ENCODE results near the gene ATOH7. TPM values are rescaled to one million over a fixed set of nuclear protein-coding genes. Genes with fewer than 3 reads are reported as not detected.

The ATOH7 gene
- total and polyA plus RNA-seq, 9 of the 15 experiments (the other 6 are each of a cell fraction or from before 2014, with no cell fraction given): not detected

DNA sequence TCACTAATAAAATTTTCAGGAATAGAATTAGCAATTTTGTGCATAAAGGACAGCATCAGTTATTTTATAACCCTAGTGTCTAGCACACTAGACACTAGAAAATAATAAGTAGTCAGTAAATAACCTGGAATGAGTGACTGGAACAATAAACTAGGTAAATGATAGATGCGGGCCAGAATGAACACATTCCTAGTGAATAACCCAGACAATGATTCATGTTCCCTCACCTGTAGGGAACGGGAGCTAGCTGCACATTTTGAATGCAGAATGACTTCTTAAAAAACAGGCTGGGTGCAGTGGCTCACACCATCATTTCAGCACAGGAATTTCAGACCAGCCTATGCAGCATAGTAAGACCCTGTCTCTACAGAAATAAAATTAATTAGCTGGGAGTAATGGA lies 3.2 kb upstream of the ATOH7 start:
- H3K27ac ChIP-seq (ENCODE audit: extremely low read depth, low read depth, low read length): no peak overlapping the region
- no peak overlapping the region for H2AFZ ChIP-seq (ENCODE audit: low read depth, low read length)
- FAIRE-seq (no peak), ATAC-seq (no peak), DNase-seq (ENCODE audit: extremely low read depth in 1 of 4, low spot score in 3 of 4) (no peak)
- in situ Hi-C loops (cut with MboI) (no loop called here), intact Hi-C loops (cut with micrococcal nuclease) (no loop called here)
- no peak overlapping the region for H3K4me3 ChIP-seq
- H3K9me1 ChIP-seq (ENCODE audit: control insufficient read depth, insufficient read depth, low read length): no peaks in the 10 kb centered on the region
- no TSS peak for BruUV-seq (replicated peaks)
- 13% methylated on average over 2 of the region's 2 CpGs for WGBS (ENCODE audit: insufficient coverage, low coverage, missing lambda C conversion rate)
- CTCF ChIA-PET (ENCODE audit: low intra/inter-chr PET ratio): no interaction called here
- H3K4me1 ChIP-seq (replicated peaks in 1 of 2; ENCODE audit: control insufficient read depth in 2 of 2, insufficient read depth in 2 of 2, low read length in 2 of 2): peaks cover 0 to 9% of the 10 kb centered on the region in 2 experiments; a peak in 3 of 5 replicates
- H3K4me2 ChIP-seq (ENCODE audit: insufficient read depth, low read length): no peak overlapping the region
- no peaks in the 10 kb centered on the region for H4K20me1 ChIP-seq (replicated peaks; ENCODE audit: control insufficient read depth, insufficient read depth, low read length)
- POLR2A ChIA-PET: interaction anchor here (0.7 kb wide), 1 partner anchor 419 kb away, joined by 3 read pairs; no protein-coding TSS in a partner anchor
- H3K27me3 ChIP-seq (ENCODE audit: control insufficient read depth in 2 of 2, insufficient read depth in 2 of 2, low read length in 2 of 2): peaks cover 40 to 45% of the 10 kb centered on the region in 2 experiments
- H3K79me2 ChIP-seq (ENCODE audit: control insufficient read depth, insufficient read depth, low read length): no peaks in the 10 kb centered on the region
- no peak overlapping the region for H3K9ac ChIP-seq (ENCODE audit: insufficient read depth in 1 of 2, low read depth in 2 of 2, low read length in 2 of 2)
- no peaks in the 10 kb centered on the region for H3K36me3 ChIP-seq (ENCODE audit: control insufficient read depth, insufficient read depth, low read length)
- H3K9me3 ChIP-seq (replicated peaks; ENCODE audit: control insufficient read depth, insufficient read depth, low read depth, low read length): no peaks in the 10 kb centered on the region
- TF ChIP-seq CLOCK (CRISPR knock-in tag; IDR thresholded peaks at IDR 0.05; ENCODE audit: borderline replicate concordance): no peak
- no peak for TF ChIP-seq OTX1 (CRISPR knock-in tag; IDR thresholded peaks at IDR 0.05)
- TF ChIP-seq ZBTB8A (IDR thresholded peaks at IDR 0.05; ENCODE audit: partially characterized antibody): no peak
- TF ChIP-seq ZNF695 (CRISPR knock-in tag; IDR thresholded peaks at IDR 0.05): no peak
- no peak for TF ChIP-seq RBM22 (IDR thresholded peaks at IDR 0.05; ENCODE audit: low read depth, low read length, poor library complexity, severe bottlenecking)
- TF ChIP-seq, protein P1, sequence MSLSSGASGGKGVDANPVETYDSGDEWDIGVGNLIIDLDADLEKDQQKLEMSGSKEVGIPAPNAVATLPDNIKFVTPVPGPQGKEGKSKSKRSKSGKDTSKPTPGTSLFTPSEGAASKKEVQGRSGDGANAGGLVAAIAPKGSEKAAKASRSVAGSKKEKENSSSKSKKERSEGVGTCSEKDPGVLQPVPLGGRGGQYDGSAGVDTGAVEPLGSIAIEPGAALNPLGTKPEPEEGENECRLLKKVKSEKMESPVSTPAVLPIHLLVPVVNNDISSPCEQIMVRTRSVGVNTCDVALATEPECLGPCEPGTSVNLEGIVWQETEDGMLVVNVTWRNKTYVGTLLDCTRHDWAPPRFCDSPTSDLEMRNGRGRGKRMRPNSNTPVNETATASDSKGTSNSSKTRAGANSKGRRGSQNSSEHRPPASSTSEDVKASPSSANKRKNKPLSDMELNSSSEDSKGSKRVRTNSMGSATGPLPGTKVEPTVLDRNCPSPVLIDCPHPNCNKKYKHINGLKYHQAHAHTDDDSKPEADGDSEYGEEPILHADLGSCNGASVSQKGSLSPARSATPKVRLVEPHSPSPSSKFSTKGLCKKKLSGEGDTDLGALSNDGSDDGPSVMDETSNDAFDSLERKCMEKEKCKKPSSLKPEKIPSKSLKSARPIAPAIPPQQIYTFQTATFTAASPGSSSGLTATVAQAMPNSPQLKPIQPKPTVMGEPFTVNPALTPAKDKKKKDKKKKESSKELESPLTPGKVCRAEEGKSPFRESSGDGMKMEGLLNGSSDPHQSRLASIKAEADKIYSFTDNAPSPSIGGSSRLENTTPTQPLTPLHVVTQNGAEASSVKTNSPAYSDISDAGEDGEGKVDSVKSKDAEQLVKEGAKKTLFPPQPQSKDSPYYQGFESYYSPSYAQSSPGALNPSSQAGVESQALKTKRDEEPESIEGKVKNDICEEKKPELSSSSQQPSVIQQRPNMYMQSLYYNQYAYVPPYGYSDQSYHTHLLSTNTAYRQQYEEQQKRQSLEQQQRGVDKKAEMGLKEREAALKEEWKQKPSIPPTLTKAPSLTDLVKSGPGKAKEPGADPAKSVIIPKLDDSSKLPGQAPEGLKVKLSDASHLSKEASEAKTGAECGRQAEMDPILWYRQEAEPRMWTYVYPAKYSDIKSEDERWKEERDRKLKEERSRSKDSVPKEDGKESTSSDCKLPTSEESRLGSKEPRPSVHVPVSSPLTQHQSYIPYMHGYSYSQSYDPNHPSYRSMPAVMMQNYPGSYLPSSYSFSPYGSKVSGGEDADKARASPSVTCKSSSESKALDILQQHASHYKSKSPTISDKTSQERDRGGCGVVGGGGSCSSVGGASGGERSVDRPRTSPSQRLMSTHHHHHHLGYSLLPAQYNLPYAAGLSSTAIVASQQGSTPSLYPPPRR (CRISPR knock-in tag; IDR thresholded peaks at IDR 0.05; ENCODE audit: borderline replicate concordance): no peak
- TF ChIP-seq ZBTB33 (CRISPR knock-in tag; IDR thresholded peaks at IDR 0.05): no peak
- no peak for TF ChIP-seq HIVEP1 (CRISPR knock-in tag; IDR thresholded peaks at IDR 0.05)
- no peak for TF ChIP-seq DPF2 (IDR thresholded peaks at IDR 0.05)
- TF ChIP-seq, protein P2, sequence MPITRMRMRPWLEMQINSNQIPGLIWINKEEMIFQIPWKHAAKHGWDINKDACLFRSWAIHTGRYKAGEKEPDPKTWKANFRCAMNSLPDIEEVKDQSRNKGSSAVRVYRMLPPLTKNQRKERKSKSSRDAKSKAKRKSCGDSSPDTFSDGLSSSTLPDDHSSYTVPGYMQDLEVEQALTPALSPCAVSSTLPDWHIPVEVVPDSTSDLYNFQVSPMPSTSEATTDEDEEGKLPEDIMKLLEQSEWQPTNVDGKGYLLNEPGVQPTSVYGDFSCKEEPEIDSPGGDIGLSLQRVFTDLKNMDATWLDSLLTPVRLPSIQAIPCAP (CRISPR knock-in tag; IDR thresholded peaks at IDR 0.05; ENCODE audit: borderline replicate concordance): no peak
- TF ChIP-seq NFIC (IDR thresholded peaks at IDR 0.05): no peak
- no peak for TF ChIP-seq ZNF316 (IDR thresholded peaks at IDR 0.05)
- no peak for TF ChIP-seq JUNB (CRISPR knock-in tag; conservative IDR thresholded peaks at IDR 0.05)

Data from K562 (cell line).